Suppressor macrophage treated with lipopolysaccharide for 4 hours (primary cell): ENCODE measurements around the gene CGN.
A peak's percentile ranks its signal among the peaks of the same experiment; 100 is the strongest.
"Not testable (repeated sequence)": the region's sequence is repeated elsewhere in the genome, so short reads cannot be mapped to it uniquely, and the experiment has no call there.

Source experiments
- DNase-seq: peaks from one replicate; pipeline ENCODE4 v3.0.0-alpha.2; 2020

CGN gene

GRCh38 chr1:151501474-151501873, 9.7 kb upstream of the CGN start:
- DNase-seq, result no peak

GRCh38 chr1:151502035-151502700, 9.0 kb upstream of the CGN start:
- DNase-seq, result no peak

GRCh38 chr1:151502859-151503780, 8.1 kb upstream of the CGN start:
- no peak for DNase-seq

DNA sequence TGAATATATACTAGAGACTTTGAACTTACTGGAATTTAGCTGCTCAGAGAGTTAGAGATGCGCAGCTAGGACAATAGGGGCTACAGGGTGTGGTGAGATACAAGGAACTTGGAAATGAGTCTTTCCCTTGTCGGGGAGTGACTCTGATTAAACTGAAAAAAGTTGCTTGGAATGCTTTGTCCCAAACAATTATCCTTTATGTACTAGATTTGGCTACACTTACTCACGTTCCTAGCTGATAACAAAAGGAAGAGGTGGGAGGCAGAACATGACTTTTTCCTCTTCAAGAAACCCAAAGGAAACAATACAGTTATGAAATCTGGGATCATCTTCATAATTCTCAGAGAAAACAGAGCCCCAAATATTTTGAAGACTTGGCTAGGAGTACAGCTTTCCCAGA, 6.9 kb upstream of the CGN start:
- DNase-seq, result no peak

GRCh38 chr1:151504759-151505158, 6.4 kb upstream of the CGN start:
- no peak for DNase-seq

DNA sequence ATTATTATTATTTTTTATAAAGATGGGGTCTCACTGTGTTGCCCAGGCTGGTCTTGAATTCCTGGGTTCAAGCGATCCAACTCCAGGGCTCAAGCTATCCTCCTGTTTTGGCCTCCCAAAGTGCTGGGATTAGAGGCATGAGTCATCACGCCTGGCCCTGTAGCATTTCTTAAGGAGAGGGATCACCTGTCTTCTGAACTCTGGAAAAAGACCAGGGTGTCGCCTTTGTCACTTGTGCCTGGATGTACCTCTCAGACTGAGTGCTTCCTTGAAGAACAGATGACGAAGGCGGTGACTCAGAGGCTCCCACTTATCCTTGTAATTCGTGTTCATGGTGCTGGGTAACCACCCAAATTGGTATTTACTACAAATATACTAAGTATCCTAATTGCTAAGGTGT, 2.4 kb upstream of the CGN start:
- no peak for DNase-seq

DNA sequence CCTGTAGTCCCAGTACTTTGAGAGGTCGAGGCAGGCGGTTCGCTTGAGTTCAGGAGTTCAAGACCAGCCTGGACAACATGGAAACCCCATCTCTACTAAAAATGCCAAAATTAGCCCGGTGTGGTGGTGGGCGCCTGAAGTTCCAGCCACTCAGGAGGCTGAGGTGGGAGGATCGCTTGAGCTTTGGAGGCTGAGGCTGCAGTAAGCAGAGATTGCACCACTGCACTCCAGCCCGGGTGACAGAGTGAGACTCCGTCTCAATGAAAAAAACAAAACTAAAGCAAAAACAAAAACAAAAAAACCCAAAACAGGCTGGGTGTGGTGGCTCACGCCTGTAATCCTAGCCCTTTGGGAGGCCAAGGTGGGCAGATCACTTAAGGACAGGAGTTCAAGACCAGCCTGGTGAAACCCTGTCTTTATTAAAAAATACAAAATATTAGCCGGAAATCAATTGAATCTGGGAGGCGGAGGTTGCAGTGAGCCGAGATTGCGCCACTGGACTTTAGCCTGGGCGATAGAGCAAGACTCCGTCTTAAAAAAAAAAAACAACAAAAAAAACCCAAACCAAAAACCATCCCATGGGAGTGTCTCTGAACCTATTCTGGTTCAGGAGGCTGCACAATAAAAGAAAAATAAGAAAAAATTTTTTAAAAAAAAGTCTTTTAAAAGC, 1.7 kb upstream of the CGN start:
- no peak for DNase-seq

DNA sequence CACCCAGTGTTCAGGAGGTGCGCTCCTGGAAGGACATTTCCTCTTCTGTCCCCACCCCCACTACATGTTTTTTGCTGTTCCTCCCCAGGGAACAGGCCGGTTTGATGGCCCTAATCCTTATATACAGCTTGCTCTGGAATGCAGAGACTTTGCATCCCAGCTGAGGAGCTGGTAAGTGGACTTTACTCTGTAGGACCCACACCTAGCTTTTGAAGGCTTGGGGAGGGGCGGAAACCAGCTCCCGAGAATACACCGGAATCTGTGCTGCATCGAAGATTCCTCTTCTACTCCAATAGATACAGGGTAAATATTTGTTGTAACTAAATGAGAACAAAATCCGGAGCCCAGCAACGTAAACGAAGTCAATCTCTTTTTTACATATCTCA, 1.2 kb upstream of the CGN start:
- no peak for DNase-seq

- DNase-seq, result no peak
These were observed 602 bp upstream of the CGN start for GRCh38 chr1:151510614-151510956.

DNA sequence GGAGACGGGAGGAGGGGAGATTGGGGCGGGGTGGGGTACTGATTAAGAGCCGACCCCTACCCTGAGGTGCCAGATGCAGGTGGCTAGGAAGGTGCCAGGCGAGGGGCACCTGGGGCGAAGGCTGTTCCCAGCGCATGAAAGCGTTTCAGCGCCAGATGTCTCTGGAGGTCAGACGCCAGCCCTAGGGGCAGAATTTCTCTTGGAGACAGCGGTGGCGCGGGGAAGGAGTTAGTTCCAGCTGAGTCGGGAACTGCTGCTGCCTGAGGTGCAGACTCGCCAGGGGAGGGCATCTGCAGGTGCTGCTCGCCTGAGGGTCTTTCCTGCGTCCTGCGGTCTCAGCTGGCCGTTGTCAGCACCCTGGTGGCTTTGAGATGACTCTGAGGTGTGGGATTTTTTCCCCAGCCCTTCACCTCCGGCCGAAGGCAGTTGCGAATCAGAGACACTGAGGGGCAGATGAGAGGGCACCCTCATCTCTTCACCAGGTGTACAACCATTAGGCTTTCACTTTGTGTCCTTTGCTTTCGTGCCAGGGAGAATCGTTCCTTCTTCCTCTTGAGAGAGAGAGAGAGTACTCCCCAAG, 539 bp downstream of the CGN start:
- DNase-seq, result no peak

DNA sequence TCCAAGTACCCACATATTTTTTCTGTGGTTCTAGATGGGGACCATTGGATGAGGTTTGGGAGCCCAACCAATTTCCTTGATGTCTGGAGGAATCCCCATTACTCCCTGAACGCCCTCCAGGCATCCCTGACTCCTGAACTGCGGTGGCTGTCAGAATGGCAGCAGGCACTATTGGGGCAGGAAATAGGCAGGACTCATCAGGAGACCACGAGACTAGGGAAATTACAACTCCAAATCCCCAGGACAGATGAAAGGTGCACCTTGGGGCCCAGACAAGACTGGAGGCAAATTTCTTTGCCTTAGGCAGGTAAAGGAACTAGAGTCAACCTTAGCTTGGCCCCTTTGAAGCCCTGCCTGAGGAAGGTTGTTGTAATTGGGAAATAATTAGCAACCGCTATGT, 1.1 kb downstream of the CGN start:
- no peak for DNase-seq

DNA sequence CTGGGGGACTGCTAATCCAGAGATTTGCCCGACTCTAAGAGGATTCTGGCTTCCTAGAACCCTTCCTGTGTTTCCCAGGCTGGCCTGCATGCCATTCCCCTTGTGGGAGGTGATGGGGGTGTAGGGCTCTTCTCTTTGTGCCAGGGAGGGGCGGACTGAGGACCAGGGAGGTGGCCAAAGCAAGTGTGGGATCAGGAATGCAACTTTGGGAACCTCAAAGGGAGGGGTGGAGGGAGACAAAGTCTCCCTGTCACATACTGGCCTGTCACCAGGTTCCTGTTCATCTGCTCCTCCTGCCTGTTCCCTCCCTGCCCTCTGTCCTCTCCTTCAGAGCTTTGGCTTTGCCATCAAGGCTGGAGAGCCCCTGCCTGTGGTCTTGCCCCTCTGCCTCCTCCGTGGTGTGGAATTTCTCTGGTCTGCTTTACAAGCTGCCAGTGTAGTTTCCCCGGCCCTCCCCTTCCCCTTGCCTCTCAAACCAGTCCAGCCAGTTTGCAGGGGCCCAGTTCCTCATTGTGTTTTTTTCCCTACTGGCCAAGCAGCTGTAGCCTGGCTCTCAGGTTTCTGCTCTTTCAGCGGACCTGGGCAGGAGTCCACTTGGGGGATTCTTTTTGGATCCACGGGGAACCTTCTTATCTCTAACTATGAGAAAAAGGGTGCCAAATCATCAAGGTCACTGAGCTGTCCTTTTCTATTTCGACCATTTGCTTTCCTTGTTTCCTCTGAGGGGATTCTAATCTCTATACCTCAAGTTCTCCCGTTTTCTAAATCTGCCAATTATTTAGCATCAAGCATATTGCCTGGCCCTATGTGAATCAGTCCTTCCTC, 1.8 kb downstream of the CGN start:
- DNase-seq, result peak; percentile 38

DNA sequence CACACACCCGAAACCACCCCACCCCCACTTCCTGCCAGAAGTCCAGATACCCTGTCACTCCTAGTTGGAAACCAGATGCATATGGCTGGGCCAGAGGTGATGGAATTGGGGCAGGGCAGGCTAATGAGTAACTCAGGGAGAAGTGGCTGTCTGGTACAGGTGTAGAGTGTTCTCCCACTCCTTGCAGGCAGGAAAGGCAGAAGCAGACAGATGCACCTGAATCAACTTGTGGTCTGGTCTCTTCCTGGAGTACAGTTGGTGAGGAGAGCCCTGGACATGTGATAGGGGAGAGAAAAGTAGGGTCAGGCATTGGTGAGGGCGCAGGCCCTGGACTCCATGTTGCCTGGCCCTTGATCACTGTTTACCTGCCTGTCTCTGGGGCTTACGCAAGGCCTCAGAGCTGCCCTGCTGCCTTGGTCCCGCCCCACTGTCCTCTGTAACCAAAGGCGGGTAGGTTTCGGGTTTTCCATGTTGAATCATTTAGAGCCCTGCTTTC, 2.5 kb downstream of the CGN start:
- DNase-seq, result peak; percentile 37

GRCh38 chr1:151514366-151514765, 3.2 kb downstream of the CGN start:
- no peak for DNase-seq

DNA sequence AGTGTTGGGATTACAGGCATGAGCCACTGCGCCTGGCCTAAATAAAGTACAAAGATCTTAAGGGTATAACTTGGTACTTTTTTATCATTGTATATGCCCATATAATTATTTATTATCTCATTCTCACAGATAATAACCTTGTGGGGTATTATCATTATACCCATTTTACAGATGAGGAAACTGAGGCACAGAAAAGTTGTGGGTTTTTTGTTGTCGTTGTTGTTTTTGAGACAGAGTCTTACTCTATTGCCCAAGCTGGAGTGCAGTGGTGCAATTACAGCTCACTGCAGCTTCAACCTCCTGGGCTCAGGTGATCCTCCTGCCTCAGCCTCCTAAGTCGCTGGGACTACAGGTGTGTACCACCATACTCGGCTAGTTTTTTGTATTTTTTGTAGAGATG, 4.1 kb downstream of the CGN start:
- no peak for DNase-seq

DNA sequence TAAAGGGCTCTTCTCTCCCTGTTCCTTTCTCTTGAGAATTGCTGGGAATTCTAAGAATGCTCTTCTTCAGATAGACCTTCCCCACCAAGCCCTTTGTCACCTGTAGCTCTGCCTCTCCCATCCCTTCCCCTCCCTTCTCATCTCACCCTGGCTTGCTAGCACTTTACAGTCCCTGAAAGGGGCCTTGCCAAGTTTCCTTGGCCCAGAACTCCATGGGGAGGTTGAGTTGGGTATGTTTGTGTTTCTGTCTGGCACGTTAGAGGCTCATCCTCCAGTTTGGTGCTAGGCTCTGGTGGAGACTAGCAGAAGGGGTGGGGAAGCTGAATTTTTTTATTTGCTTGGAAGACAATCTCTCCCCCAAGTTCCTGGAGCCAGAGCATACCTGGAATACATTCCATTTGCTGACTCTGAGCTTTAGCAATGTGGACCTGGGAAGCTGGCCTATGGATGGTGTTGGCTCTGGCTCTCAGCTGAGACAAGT, 4.9 kb downstream of the CGN start:
- no peak for DNase-seq

DNA sequence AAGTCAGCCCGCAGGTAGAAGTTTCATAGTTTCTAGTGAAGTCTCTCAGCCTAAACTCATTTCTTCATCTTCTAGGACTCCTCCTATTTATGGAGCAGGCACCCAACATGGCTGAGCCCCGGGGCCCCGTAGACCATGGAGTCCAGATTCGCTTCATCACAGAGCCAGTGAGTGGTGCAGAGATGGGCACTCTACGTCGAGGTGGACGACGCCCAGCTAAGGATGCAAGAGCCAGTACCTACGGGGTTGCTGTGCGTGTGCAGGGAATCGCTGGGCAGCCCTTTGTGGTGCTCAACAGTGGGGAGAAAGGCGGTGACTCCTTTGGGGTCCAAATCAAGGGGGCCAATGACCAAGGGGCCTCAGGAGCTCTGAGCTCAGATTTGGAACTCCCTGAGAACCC, 7.2 kb downstream of the CGN start:
- no peak for DNase-seq

DNA sequence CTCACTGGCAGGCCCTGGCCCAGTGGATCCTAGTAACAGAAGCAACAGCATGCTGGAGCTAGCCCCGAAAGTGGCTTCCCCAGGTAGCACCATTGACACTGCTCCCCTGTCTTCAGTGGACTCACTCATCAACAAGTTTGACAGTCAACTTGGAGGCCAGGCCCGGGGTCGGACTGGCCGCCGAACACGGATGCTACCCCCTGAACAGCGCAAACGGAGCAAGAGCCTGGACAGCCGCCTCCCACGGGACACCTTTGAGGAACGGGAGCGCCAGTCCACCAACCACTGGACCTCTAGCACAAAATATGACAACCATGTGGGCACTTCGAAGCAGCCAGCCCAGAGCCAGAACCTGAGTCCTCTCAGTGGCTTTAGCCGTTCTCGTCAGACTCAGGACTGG, 7.7 kb downstream of the CGN start:
- no peak for DNase-seq

DNA sequence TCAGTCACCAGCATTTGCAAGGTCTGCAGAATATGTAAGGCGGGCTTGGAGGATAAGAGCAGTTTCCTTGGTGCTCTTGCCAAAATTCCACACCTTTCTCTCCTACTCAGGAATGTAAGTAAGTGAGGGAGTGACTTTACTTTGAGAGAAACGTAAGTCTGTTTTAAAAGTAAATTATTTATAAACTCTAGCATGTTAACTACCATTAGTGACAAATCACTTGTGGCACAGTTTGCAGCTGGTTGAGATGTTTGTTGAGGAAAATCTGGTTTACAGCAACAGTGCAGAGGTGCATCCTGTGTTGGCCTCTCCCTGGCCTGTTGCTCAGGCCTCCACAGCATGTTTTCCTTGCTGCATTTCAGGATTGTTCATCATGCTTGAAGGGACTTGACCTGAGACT, 8.5 kb downstream of the CGN start:
- no peak for DNase-seq

DNA sequence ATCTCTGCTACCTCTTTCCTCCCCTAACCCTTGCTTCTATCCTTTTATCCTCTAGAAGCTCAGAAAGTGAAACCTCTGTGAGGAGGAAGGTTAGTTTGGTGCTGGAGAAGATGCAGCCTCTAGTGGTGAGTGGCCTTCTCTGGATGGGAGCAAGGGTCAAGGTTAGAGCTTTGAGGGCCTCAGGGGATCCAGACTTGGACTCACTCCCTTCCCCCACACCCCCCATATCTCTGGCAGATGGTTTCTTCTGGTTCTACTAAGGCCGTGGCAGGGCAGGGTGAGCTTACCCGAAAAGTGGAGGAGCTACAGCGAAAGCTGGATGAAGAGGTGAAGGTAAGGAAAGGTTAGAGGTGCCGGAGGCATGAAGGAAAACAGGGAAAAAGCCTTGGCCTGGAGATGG, 9.2 kb downstream of the CGN start:
- peak; percentile 38 for DNase-seq

DNA sequence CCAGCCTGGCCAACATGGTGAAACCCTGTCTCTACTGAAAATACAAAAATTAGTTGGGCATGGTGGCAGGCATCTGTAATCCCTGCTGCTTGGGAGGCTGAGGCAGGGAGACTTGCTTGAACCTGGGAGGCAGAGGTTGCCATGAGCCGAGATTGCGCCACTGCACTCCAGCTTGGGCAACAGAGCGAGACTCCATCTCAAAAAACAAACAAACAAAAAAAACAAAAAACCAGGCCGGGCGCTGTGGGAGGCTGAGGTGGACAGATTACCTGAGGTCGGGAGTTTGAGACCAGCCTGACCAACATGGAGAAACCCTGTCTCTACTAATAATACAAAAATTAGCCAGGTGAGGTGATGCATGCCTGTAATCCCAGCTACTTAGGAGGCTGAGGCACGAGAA, 11.2 kb downstream of the CGN start:
- not testable (repeated sequence) for DNase-seq

GRCh38 chr1:151523326-151523725, 12.1 kb downstream of the CGN start:
- no peak for DNase-seq
